IMR-90 (cell line): ENCODE measurements around the gene MYO5A. TPM values are rescaled to one million over a fixed set of nuclear protein-coding genes. Genes with fewer than 3 reads are reported as not detected.
A peak's percentile ranks its signal among the peaks of the same experiment; 100 is the strongest.

Experiments
- ATAC-seq: fragments of 200-7000 bp; cut with Tn5 transposase; 2 replicates; pipeline ENCODE4 v1.9.1; 2020; ENCODE audit warnings: low read depth, mild to moderate bottlenecking, moderate library complexity
- BruUV-seq: library from RNA; stranded (reverse); fragments of 400-500 nt; replicated peaks from 2 replicates; lab custom pipeline; 2021; lab: Mats Ljungman, UMichigan
- CTCF ChIA-PET: fragments of 300-600 bp; formaldehyde crosslinking; extraction: SDS; loops from one replicate; lab custom pipeline; 2021; ENCODE audit warnings: antibody characterized with exemption; lab: Yijun Ruan, JAX
- POLR2A ChIA-PET: fragments of 300-600 bp; sonication (Branson Sonifier 250); formaldehyde crosslinking; loops from one replicate; lab custom pipeline; 2022; ENCODE audit warnings: antibody characterized with exemption; ENCODE audit not compliant: unreplicated experiment; lab: Charles Lee
- DNase-seq: peaks from one replicate; pipeline ENCODE4 v3.0.0; 2013
- H2AFZ ChIP-seq: replicated peaks from 2 replicates; pipeline ENCODE3; 2013; ENCODE audit warnings: low read length, mild to moderate bottlenecking; ENCODE audit not compliant: poor library complexity
- H2AK5ac ChIP-seq: 2 replicates; pipeline ENCODE4 v1.6.1; 2013; ENCODE audit warnings: low read depth, low read length, inconsistent platforms
- H2AK9ac ChIP-seq: replicated peaks from 2 replicates; pipeline ENCODE3; 2013; ENCODE audit warnings: mild to moderate bottlenecking, low read depth, low read length, moderate library complexity; ENCODE audit not compliant: poor library complexity
- H2BK120ac ChIP-seq: 2 replicates; pipeline ENCODE4 v1.6.1; 2013; ENCODE audit warnings: low read depth, low read length, inconsistent platforms
- H2BK15ac ChIP-seq: 3 replicates; pipeline ENCODE4 v1.6.1; 2013; ENCODE audit warnings: low read depth, low read length, inconsistent platforms
- H2BK20ac ChIP-seq: 2 replicates; pipeline ENCODE4 v1.6.1; 2013; ENCODE audit warnings: low read depth, mild to moderate bottlenecking, inconsistent platforms, low read length, moderate library complexity
- H2BK5ac ChIP-seq: 2 replicates; pipeline ENCODE4 v1.6.1; 2013; ENCODE audit warnings: mild to moderate bottlenecking, low read depth, low read length, inconsistent platforms; ENCODE audit not compliant: poor library complexity, severe bottlenecking
- H3K14ac ChIP-seq: replicated peaks from 2 replicates; pipeline ENCODE4 v1.6.1; 2013; ENCODE audit warnings: low read depth, low read length, inconsistent platforms
- H3K18ac ChIP-seq: 2 replicates; pipeline ENCODE4 v1.6.1; 2013; ENCODE audit warnings: low read depth, low read length, control low read depth
- H3K23ac ChIP-seq: 2 replicates; pipeline ENCODE4 v1.6.1; 2013; ENCODE audit warnings: low read depth, low read length, inconsistent platforms
- H3K27ac ChIP-seq: 2 replicates; pipeline ENCODE4 v1.5.1; 2013; ENCODE audit warnings: mild to moderate bottlenecking, control low read depth, low read length; ENCODE audit not compliant: insufficient read depth
- H3K27me3 ChIP-seq: 2 replicates; pipeline ENCODE4 v1.6.1; 2013; ENCODE audit warnings: low read length; ENCODE audit not compliant: control insufficient read depth, insufficient read depth
- H3K36me3 ChIP-seq: 2 replicates; pipeline ENCODE4 v1.6.1; 2013; ENCODE audit warnings: low read length, mixed read lengths; ENCODE audit not compliant: control insufficient read depth, insufficient read depth
- H3K4ac ChIP-seq: 2 replicates; pipeline ENCODE4 v1.6.1; 2013; ENCODE audit warnings: low read depth, low read length, inconsistent platforms
- H3K4me1 ChIP-seq: 2 replicates; pipeline ENCODE4 v1.6.1; 2013; ENCODE audit warnings: low read length, mixed read lengths; ENCODE audit not compliant: control insufficient read depth, insufficient read depth
- H3K4me2 ChIP-seq: 2 replicates; pipeline ENCODE4 v1.6.1; 2013; ENCODE audit warnings: low read depth, mild to moderate bottlenecking, control low read depth, low read length, moderate library complexity
- H3K4me3 ChIP-seq: 2 replicates; pipeline ENCODE4 v1.5.1; 2013; ENCODE audit warnings: low read depth, mild to moderate bottlenecking, control low read depth, low read length, moderate library complexity; ENCODE audit not compliant: insufficient read depth
- H3K56ac ChIP-seq: 2 replicates; pipeline ENCODE4 v1.6.1; 2013; ENCODE audit warnings: low read length, inconsistent platforms; ENCODE audit not compliant: insufficient read depth; ENCODE audit errors: extremely low read depth
- H3K79me1 ChIP-seq, 2 experiments: 2 replicates each; pipeline ENCODE4 v1.6.1; 2013; ENCODE audit warnings: low read length in 2 of 2, inconsistent platforms in 1 of 2, low read depth in 1 of 2
- H3K9ac ChIP-seq: 2 replicates; pipeline ENCODE4 v1.6.1; 2013; ENCODE audit warnings: low read depth, low read length, control low read depth
- H3K9me1 ChIP-seq: 2 replicates; pipeline ENCODE4 v1.6.1; 2013; ENCODE audit warnings: low read length, inconsistent platforms; ENCODE audit not compliant: insufficient read depth
- H3K9me3 ChIP-seq: 2 replicates; pipeline ENCODE4 v1.6.1; 2013; ENCODE audit warnings: low read length; ENCODE audit not compliant: control insufficient read depth, insufficient read depth
- H4K20me1 ChIP-seq: 2 replicates; pipeline ENCODE4 v1.6.1; 2013; ENCODE audit warnings: low read length, inconsistent platforms; ENCODE audit not compliant: insufficient read depth
- H4K5ac ChIP-seq: 2 replicates; pipeline ENCODE4 v1.6.1; 2013; ENCODE audit warnings: mild to moderate bottlenecking, low read depth, low read length, control low read depth
- H4K8ac ChIP-seq, 2 experiments: 2 replicates each; pipeline ENCODE4 v1.6.1; 2013; ENCODE audit warnings: low read depth in 2 of 2, low read length in 2 of 2, control low read depth in 1 of 2, inconsistent platforms in 1 of 2
- H4K91ac ChIP-seq: 2 replicates; pipeline ENCODE4 v1.6.1; 2013; ENCODE audit warnings: low read depth, low read length, inconsistent platforms; ENCODE audit not compliant: insufficient read depth
- BHLHE40 ChIP-seq: fragments of 150-350 bp; IDR thresholded peaks from 2 replicates; pipeline ENCODE4 v1.6.1; 2016; ENCODE audit warnings: mild to moderate bottlenecking, low read depth, low read length
- CEBPB ChIP-seq: IDR thresholded peaks from 2 replicates; pipeline ENCODE4 v1.6.1; 2012; ENCODE audit warnings: low read depth, low read length, improper control_type of control experiment
- WGBS, 2 experiments: methylation state at CpG; one replicate each; pipeline versions ENCODE4 v1.1.5 to v1.1.7; 2013; ENCODE audit warnings: missing lambda C conversion rate in 2 of 2; ENCODE audit not compliant: insufficient read length in 1 of 2; ENCODE audit errors: extremely low coverage in 2 of 2; 5-methylcytosine and 5-hydroxymethylcytosine counted together
- dilution Hi-C: fragments of 300-500 bp; cut with HindIII; formaldehyde crosslinking; loops from one replicate; pipeline ENCODE4 v1.14.3; 2018; ENCODE audit warnings: low sequenced_read_pairs; ENCODE audit not compliant: unreplicated experiment
- in situ Hi-C: fragments of 300-500 bp; cut with MboI; formaldehyde crosslinking; loops from 3 replicates; pipeline ENCODE4 v1.14.3; 2019; ENCODE audit warnings: low sequenced_read_pairs, inconsistent platforms, mixed read lengths
- intact Hi-C: fragments of 100-400 bp; cut with micrococcal nuclease; formaldehyde crosslinking; loops from 2 replicates; pipeline ENCODE4 v1.10.0; 2022
- polyA plus RNA-seq, 3 experiments: library from polyadenylated mRNA; depleted of rRNA; stranded (reverse); fragments of >200 nt; gene quantifications; 2 replicates each; pipeline ENCODE4 v1.2.3, GENCODE V29; 2012; ENCODE audit warnings: low replicate concordance in 1 of 3
- total RNA-seq: library from RNA; depleted of rRNA; stranded (reverse); fragments of >200 nt; gene quantifications from 2 replicates; pipeline ENCODE4 v1.2.3, GENCODE V29; 2012

The MYO5A gene
- total and polyA plus RNA-seq, 2 of the 4 experiments (the other 2 are of a cell fraction), result 19.4 to 69.2 TPM

DNA sequence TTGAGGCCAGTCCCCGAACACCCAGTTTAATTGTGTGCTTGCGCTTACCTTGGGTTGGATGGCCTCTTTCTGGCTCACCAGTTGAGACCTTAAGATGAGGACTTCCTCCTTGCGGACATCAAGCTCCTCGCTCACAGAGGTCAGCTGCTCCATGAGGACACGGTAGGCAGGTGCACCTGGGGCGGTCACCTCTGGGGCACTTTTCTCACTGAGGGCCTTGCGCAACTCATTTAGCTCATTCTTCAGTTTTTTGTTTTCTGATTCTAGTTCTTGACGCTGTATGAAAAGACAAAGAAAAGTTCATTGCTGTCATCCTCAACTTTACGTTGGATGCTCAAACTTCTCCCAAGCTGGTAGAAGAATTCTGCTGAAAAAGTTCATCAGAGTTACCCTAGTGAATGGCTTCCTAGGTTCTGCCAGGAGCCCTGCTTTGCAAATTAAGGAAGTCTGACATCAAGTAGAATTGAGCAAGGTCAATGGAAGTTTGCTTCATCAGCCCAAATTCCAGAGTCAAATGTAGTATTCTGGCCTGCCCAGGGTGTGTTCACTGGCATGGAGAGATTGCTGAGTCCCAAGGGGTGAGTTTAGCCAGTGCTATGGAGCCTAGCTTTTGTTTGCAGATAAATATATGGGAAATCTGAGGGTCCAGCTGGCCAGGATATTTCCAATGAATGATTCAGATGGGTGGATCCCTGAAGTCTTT lies 177.3 kb downstream of the MYO5A start:
- H2AFZ ChIP-seq, result no peak overlapping the region
- POLR2A ChIA-PET, result no interaction called here
- H3K9me3 ChIP-seq, result no peaks in the 10 kb centered on the region
- no peak overlapping the region for H2BK120ac ChIP-seq
- H3K27ac ChIP-seq, result no peak overlapping the region
- no peak overlapping the region for H3K23ac ChIP-seq
- H3K79me1 ChIP-seq, result no peaks in the 10 kb centered on the region
- no peak overlapping the region for H4K91ac ChIP-seq
- H2BK20ac ChIP-seq, result no peak overlapping the region
- H3K27me3 ChIP-seq, result no peaks in the 10 kb centered on the region
- H3K18ac ChIP-seq, result no peak overlapping the region
- ATAC-seq, result no peak
- 100% methylated on average over 7 of the region's 9 CpGs; no CpG with 5 or more reads in 1 of the 2 experiments for WGBS, 2 experiments
- TF ChIP-seq BHLHE40 (no peak), CEBPB (peak; percentile 49; the same call in 1 of the 2 replicates)
- in situ Hi-C loops (no loop called here), dilution Hi-C loops (no loop called here), intact Hi-C loops (no loop called here)
- H2BK5ac ChIP-seq, result no peak overlapping the region
- H2AK9ac ChIP-seq, result no peak overlapping the region
- BruUV-seq, result no TSS peak
- no peak overlapping the region for H2AK5ac ChIP-seq
- H3K9me1 ChIP-seq, result peaks cover 7% of the 10 kb centered on the region
- no peak overlapping the region for H3K14ac ChIP-seq
- H4K5ac ChIP-seq, result no peak overlapping the region
- no peak overlapping the region for H3K4me2 ChIP-seq
- peaks cover 4% of the 10 kb centered on the region for H3K4me1 ChIP-seq
- H3K56ac ChIP-seq, result no peak overlapping the region
- no peak overlapping the region for H3K4me3 ChIP-seq
- H4K20me1 ChIP-seq, result no peaks in the 10 kb centered on the region
- no peak overlapping the region for H4K8ac ChIP-seq
- no peak for DNase-seq
- H3K36me3 ChIP-seq, result peaks cover 13% of the 10 kb centered on the region
- no peak overlapping the region for H3K4ac ChIP-seq
- CTCF ChIA-PET, result no interaction called here
- no peak overlapping the region for H3K9ac ChIP-seq
- H2BK15ac ChIP-seq, result no peak overlapping the region
